Thoracic aorta (tissue), 2 donors: ENCODE data around the gene PLXNA2. TPM values are rescaled to one million over a fixed set of nuclear protein-coding genes. Genes with fewer than 3 reads are reported as not detected.

Experiments used
- ATAC-seq: fragments of 150-250 bp; one replicate; pipeline ENCODE4 v1.8.0; 2017; ENCODE audit warnings: low read depth; ENCODE audit not compliant: insufficient number of reproducible peaks, low FRiP score
- DNase-seq: peaks from one replicate; pipeline ENCODE4 v3.0.0-alpha.2; 2020; ENCODE audit warnings: low spot score
- H3K27ac ChIP-seq, 2 donors: fragments of 200-600 bp; sonication (generic); 1 replicate in 1 of 2; 2 replicates in 1 of 2; pipeline ENCODE4 v1.5.1; 2016; ENCODE audit warnings: mild to moderate bottlenecking in 2 of 2, moderate library complexity in 2 of 2
- H3K27me3 ChIP-seq: fragments of 200-600 bp; sonication (generic); replicated peaks from 2 replicates; pipeline ENCODE4 v1.6.0; 2016; ENCODE audit warnings: mild to moderate bottlenecking; ENCODE audit not compliant: insufficient read depth
- H3K36me3 ChIP-seq: fragments of 200-600 bp; sonication (generic); one replicate; pipeline ENCODE4 v1.5.1; 2016
- H3K4me1 ChIP-seq, 2 donors: fragments of 200-600 bp; sonication (generic); 1 replicate in 1 of 2; 2 replicates in 1 of 2; pipeline versions ENCODE4 v1.5.1 to v1.6.0; 2016; ENCODE audit warnings: low read depth in 2 of 2, mild to moderate bottlenecking in 1 of 2; ENCODE audit not compliant: control insufficient read depth in 1 of 2
- H3K4me3 ChIP-seq: fragments of 200-600 bp; sonication (generic); 2 replicates; pipeline ENCODE4 v1.5.1; 2016; ENCODE audit warnings: mild to moderate bottlenecking
- H3K9me3 ChIP-seq: fragments of 200-600 bp; sonication (generic); 2 replicates; pipeline ENCODE4 v1.5.1; 2016
- CTCF ChIP-seq: fragments of 200-600 bp; sonication (generic); IDR thresholded peaks from one replicate; pipeline ENCODE4 v1.5.1; 2019; ENCODE audit warnings: antibody characterized with exemption
- total RNA-seq, 2 donors: library from RNA; depleted of rRNA; stranded (reverse); fragments of >200 nt; gene quantifications; one replicate each; pipeline versions ENCODE4 v1.1.0 to v1.2.3, GENCODE V29; 2016

PLXNA2 gene
- total RNA-seq, 2 donors from 2014 or later = 30.2 to 62.2 TPM

DNA sequence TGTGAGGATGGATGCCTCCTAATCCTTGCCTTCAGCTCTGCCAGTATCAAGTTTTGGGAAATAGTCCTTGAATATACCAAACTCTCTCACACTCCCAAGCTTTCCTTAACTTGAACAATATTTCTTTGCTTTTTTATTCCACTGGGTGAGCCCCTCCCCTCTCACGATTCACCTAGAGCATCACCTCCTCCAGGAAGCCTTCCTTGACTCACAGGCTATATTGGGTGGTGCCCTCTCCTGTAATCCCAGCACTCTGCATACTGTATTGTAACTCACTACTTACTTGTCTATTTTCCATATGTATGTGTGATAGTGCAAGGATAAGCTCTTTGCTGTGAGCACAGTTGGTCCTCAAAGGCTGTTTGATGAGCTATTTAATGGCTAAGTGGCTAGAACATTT, 114.7 kb downstream of the PLXNA2 start:
- H3K9me3 ChIP-seq = no peaks in the 10 kb centered on the region
- H3K36me3 ChIP-seq = no peaks in the 10 kb centered on the region
- no peak overlapping the region for H3K27ac ChIP-seq
- H3K4me1 ChIP-seq = peaks cover 6 to 14% of the 10 kb centered on the region in 2 donors
- no peaks in the 10 kb centered on the region for H3K27me3 ChIP-seq
- DNase-seq (no peak), ATAC-seq (no peak)
- H3K4me3 ChIP-seq = no peak overlapping the region
- TF ChIP-seq CTCF = no peak

DNA sequence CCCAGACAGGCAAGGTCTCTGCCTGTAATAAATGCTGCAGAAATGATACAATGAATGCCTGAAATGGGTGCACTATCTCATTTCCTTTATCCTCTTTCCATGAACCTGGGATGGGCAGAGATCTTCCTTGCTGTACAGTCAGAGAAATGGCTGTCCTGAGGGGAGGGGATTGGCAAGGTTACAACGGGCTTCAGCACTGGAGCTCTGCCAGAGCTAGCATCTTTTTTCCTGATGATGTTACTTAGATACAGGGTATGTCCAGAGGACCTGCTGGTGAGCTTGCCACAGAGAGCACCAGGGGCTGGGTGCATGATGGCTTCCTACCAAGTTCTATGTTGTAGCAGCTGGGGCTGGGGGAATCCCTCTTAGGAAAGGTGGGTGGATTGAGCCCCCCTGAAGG, 115.1 kb downstream of the PLXNA2 start:
- Histone ChIP-seq H3K9me3 (no peaks in the 10 kb centered on the region), H3K27ac (no peak overlapping the region), H3K4me1 (peaks cover 2 to 10% of the 10 kb centered on the region in 2 donors), H3K4me3 (no peak overlapping the region), H3K36me3 (no peaks in the 10 kb centered on the region), H3K27me3 (no peaks in the 10 kb centered on the region)
- TF ChIP-seq CTCF = no peak
- ATAC-seq (no peak), DNase-seq (no peak)

GRCh38 chr1:208127792-208128529, 116.2 kb downstream of the PLXNA2 start:
- Histone ChIP-seq H3K9me3 (no peaks in the 10 kb centered on the region), H3K4me1 (peaks cover 0 to 5% of the 10 kb centered on the region in 2 donors), H3K36me3 (no peaks in the 10 kb centered on the region), H3K4me3 (no peak overlapping the region), H3K27me3 (no peaks in the 10 kb centered on the region), H3K27ac (no peak overlapping the region)
- no peak for TF ChIP-seq CTCF
- ATAC-seq (no peak), DNase-seq (no peak)

GRCh38 chr1:208127284-208127683, 116.9 kb downstream of the PLXNA2 start:
- Histone ChIP-seq H3K9me3 (no peaks in the 10 kb centered on the region), H3K36me3 (no peaks in the 10 kb centered on the region), H3K4me3 (no peak overlapping the region), H3K4me1 (peaks cover 0 to 4% of the 10 kb centered on the region in 2 donors), H3K27me3 (no peaks in the 10 kb centered on the region), H3K27ac (no peak overlapping the region)
- no peak for DNase-seq
- no peak for TF ChIP-seq CTCF
- ATAC-seq = no peak

DNA sequence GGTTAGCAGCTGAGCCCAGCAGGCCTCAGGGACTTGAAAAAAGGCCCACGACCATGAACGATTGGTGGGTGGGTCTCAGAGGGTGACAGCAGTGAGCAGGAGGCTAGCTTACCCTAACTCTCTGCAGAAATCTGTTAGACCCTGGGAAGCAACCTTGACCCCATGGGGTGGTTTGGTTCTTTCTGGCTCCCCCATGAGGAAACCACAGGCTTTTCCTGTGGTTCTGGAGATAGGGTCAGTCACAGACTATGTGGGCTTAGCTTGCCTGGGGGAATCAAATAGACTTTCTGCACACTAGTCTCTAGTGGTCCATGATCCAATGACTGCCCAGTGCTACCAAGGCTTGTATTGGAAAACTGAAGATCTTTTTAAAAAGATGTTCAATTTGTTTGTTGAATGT, 118.1 kb downstream of the PLXNA2 start:
- no peaks in the 10 kb centered on the region for H3K9me3 ChIP-seq
- no peak overlapping the region for H3K27ac ChIP-seq
- no peak for DNase-seq
- H3K4me3 ChIP-seq = no peak overlapping the region
- no peaks in the 10 kb centered on the region for H3K36me3 ChIP-seq
- no peak for TF ChIP-seq CTCF
- no peaks in the 10 kb centered on the region for H3K4me1 ChIP-seq
- no peaks in the 10 kb centered on the region for H3K27me3 ChIP-seq
- no peak for ATAC-seq
